Measurements from ENCODE around the gene HS2ST1.
A peak's percentile ranks its signal among the peaks of the same experiment; 100 is the strongest.

The HS2ST1 gene

DNA sequence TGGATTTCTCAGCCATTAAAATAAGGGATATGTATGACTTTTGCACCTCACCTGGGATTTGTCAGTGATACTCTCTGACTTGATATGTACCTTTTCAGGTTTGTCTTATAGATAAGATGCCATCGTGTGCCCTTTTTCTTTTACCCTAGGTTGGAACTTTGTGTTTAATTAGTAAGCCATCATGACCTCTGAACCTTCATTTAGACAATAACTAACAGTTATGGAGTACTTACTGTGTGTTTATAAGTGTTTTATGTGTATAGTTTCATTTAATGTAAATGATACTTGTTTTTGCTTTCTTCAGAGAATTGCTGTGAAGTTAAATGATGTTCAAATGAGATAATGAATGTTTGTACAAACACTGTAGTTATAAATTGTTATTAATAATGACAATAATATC is 14.4 kb downstream of the HS2ST1 start:
- peak overlapping the region; percentile 29 for H3K4me2 ChIP-seq (ENCODE audit: low read depth, low read length, poor library complexity, severe bottlenecking)
- H3K79me2 ChIP-seq (ENCODE audit: insufficient read depth, low read length) = peaks cover 50% of the 10 kb centered on the region
- H3F3A ChIP-seq (ENCODE audit: low read depth) = no peaks in the 10 kb centered on the region

DNA sequence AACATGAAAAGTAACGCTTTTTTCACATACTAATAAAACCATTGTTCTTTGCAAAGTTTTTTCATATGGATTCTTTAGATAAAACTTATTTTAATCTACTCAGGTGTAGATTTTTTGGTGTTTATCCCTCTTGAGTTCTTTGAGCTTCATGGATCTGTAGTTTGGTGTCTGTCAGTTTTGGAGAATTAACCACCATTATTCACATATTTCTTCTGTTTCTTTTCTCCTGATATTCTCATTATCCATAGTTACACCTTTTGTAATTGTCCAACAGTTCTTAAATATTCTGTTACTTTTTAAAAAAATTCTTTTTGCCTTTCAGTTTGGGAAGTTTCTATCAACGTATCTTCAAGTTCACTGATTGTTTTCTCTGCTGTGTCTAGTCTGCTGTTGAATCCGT is 18.6 kb downstream of the HS2ST1 start:
- Histone ChIP-seq H3F3A (ENCODE audit: low read depth) (no peaks in the 10 kb centered on the region), H2AFZ (ENCODE audit: low read length) (no peak overlapping the region), H3K9me3 (ENCODE audit: insufficient read depth, low read depth, low read length) (no peaks in the 10 kb centered on the region), H3K4me2 (ENCODE audit: low read depth, low read length, poor library complexity, severe bottlenecking) (no peak overlapping the region), H3K9me2 (replicated peaks; ENCODE audit: low read depth, low read length) (no peaks in the 10 kb centered on the region), H3K27me3 (ENCODE audit: insufficient read depth, low read length, poor library complexity, severe bottlenecking) (no peaks in the 10 kb centered on the region), H3K36me3 (ENCODE audit: insufficient read depth, low read length) (no peaks in the 10 kb centered on the region), H4K20me1 (ENCODE audit: insufficient read depth, low read length, poor library complexity, severe bottlenecking) (peaks cover 5% of the 10 kb centered on the region), H3K4me1 (ENCODE audit: insufficient read depth, low read length, poor library complexity, severe bottlenecking) (peaks cover 11% of the 10 kb centered on the region), H3K4me3 (ENCODE audit: low read length, poor library complexity, severe bottlenecking) (no peak overlapping the region), H3K79me2 (ENCODE audit: insufficient read depth, low read length) (peaks cover 40% of the 10 kb centered on the region), H3K9ac (ENCODE audit: low read depth, low read length, poor library complexity, severe bottlenecking) (no peak overlapping the region)
- TF ChIP-seq, protein P1, sequence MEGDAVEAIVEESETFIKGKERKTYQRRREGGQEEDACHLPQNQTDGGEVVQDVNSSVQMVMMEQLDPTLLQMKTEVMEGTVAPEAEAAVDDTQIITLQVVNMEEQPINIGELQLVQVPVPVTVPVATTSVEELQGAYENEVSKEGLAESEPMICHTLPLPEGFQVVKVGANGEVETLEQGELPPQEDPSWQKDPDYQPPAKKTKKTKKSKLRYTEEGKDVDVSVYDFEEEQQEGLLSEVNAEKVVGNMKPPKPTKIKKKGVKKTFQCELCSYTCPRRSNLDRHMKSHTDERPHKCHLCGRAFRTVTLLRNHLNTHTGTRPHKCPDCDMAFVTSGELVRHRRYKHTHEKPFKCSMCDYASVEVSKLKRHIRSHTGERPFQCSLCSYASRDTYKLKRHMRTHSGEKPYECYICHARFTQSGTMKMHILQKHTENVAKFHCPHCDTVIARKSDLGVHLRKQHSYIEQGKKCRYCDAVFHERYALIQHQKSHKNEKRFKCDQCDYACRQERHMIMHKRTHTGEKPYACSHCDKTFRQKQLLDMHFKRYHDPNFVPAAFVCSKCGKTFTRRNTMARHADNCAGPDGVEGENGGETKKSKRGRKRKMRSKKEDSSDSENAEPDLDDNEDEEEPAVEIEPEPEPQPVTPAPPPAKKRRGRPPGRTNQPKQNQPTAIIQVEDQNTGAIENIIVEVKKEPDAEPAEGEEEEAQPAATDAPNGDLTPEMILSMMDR (conservative IDR thresholded peaks at IDR 0.05; ENCODE audit: low read length) = no peak
- no peak for TF ChIP-seq EZH2phosphoT487 (IDR thresholded peaks at IDR 0.05; ENCODE audit: borderline replicate concordance)

More for the DNA sequence above, 14.4 kb downstream of the HS2ST1 start:
- peaks cover 13% of the 10 kb centered on the region for H3K4me1 ChIP-seq (ENCODE audit: insufficient read depth, low read length, poor library complexity, severe bottlenecking)
- H3K9me2 ChIP-seq (replicated peaks; ENCODE audit: low read depth, low read length) = no peaks in the 10 kb centered on the region
- no peak overlapping the region for H2AFZ ChIP-seq (ENCODE audit: low read length)
- no peaks in the 10 kb centered on the region for H3K27me3 ChIP-seq (ENCODE audit: insufficient read depth, low read length, poor library complexity, severe bottlenecking)
- TF ChIP-seq EZH2phosphoT487 (IDR thresholded peaks at IDR 0.05; ENCODE audit: borderline replicate concordance) = no peak
- TF ChIP-seq, protein P1 (conservative IDR thresholded peaks at IDR 0.05; ENCODE audit: low read length) = no peak
- no peak overlapping the region for H3K4me3 ChIP-seq (ENCODE audit: low read length, poor library complexity, severe bottlenecking)
- no peaks in the 10 kb centered on the region for H4K20me1 ChIP-seq (ENCODE audit: insufficient read depth, low read length, poor library complexity, severe bottlenecking)
- H3K9me3 ChIP-seq (ENCODE audit: insufficient read depth, low read depth, low read length) = peaks cover 5% of the 10 kb centered on the region; the same call in 1 of the 2 replicates
- no peak overlapping the region for H3K9ac ChIP-seq (ENCODE audit: low read depth, low read length, poor library complexity, severe bottlenecking)
- no peaks in the 10 kb centered on the region for H3K36me3 ChIP-seq (ENCODE audit: insufficient read depth, low read length)

GRCh38 chr1:86933562-86934377 is 19.3 kb downstream of the HS2ST1 start:
- Histone ChIP-seq H2AFZ (ENCODE audit: low read length) (no peak overlapping the region), H3K4me3 (ENCODE audit: low read length, poor library complexity, severe bottlenecking) (no peak overlapping the region), H3K9me2 (replicated peaks; ENCODE audit: low read depth, low read length) (no peaks in the 10 kb centered on the region), H3K79me2 (ENCODE audit: insufficient read depth, low read length) (peaks cover 43% of the 10 kb centered on the region), H3K4me2 (ENCODE audit: low read depth, low read length, poor library complexity, severe bottlenecking) (peak overlapping the region; percentile 5), H3K4me1 (ENCODE audit: insufficient read depth, low read length, poor library complexity, severe bottlenecking) (peaks cover 4% of the 10 kb centered on the region), H3K9me3 (ENCODE audit: insufficient read depth, low read depth, low read length) (no peaks in the 10 kb centered on the region), H3K9ac (ENCODE audit: low read depth, low read length, poor library complexity, severe bottlenecking) (no peak overlapping the region), H3K27me3 (ENCODE audit: insufficient read depth, low read length, poor library complexity, severe bottlenecking) (no peaks in the 10 kb centered on the region), H4K20me1 (ENCODE audit: insufficient read depth, low read length, poor library complexity, severe bottlenecking) (peaks cover 5% of the 10 kb centered on the region), H3K36me3 (ENCODE audit: insufficient read depth, low read length) (no peaks in the 10 kb centered on the region), H3F3A (ENCODE audit: low read depth) (no peaks in the 10 kb centered on the region)
- no peak for TF ChIP-seq EZH2phosphoT487 (IDR thresholded peaks at IDR 0.05; ENCODE audit: borderline replicate concordance)
- TF ChIP-seq, protein P1 (conservative IDR thresholded peaks at IDR 0.05; ENCODE audit: low read length) = no peak
